ENCODE results near the gene CLDN22. TPM values are rescaled to one million over a fixed set of nuclear protein-coding genes. Genes with fewer than 3 reads are reported as not detected.

The CLDN22 gene
- total RNA-seq, 1 experiment from 2014 or later = not detected

DNA sequence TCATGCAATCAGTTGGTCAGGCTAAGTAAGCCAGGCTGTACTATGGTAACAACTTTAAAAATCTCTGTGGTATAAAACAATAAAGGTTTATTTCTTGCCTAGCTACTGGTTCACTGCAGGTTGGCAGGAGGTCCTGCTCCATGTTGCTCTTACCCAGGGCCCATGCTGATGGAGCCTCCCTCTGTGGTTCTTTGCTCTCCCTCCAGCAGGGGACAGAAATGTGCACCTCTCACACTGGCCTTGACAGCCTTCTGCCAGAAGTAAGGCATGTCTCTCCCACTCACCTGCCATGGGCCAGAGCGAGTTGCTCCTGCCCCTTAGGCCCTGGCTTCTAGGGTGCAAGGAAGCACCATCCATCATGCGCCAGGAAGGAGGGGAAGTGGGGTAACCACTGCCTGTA is 31.1 kb downstream of the CLDN22 start:
- H3K36me3 Mint-ChIP-seq (ENCODE audit: insufficient read depth, unreplicated experiment) = peaks cover 65% of the 10 kb centered on the region
- no peaks in the 10 kb centered on the region for H3K4me1 Mint-ChIP-seq (ENCODE audit: insufficient read depth, unreplicated experiment)
- ChIA-PET CTCF (interaction anchor here (0.5 to 2.3 kb wide), 2 partner anchors 27 to 1264 kb away, joined by 3 to 7 read pairs; no protein-coding TSS in a partner anchor), POLR2A (no interaction called here)
- no peaks in the 10 kb centered on the region for H3K27me3 Mint-ChIP-seq (ENCODE audit: insufficient read depth, unreplicated experiment)
- intact Hi-C loops (cut with micrococcal nuclease) = no loop called here
- DNase-seq (ENCODE audit: unreplicated experiment) = peak; percentile 1
- H3K27ac Mint-ChIP-seq (ENCODE audit: low read depth, unreplicated experiment) = no peak overlapping the region
- H3K9me3 Mint-ChIP-seq (ENCODE audit: unreplicated experiment) = no peaks in the 10 kb centered on the region
- TF ChIP-seq, protein P1, sequence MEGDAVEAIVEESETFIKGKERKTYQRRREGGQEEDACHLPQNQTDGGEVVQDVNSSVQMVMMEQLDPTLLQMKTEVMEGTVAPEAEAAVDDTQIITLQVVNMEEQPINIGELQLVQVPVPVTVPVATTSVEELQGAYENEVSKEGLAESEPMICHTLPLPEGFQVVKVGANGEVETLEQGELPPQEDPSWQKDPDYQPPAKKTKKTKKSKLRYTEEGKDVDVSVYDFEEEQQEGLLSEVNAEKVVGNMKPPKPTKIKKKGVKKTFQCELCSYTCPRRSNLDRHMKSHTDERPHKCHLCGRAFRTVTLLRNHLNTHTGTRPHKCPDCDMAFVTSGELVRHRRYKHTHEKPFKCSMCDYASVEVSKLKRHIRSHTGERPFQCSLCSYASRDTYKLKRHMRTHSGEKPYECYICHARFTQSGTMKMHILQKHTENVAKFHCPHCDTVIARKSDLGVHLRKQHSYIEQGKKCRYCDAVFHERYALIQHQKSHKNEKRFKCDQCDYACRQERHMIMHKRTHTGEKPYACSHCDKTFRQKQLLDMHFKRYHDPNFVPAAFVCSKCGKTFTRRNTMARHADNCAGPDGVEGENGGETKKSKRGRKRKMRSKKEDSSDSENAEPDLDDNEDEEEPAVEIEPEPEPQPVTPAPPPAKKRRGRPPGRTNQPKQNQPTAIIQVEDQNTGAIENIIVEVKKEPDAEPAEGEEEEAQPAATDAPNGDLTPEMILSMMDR (IDR thresholded peaks at IDR 0.05; ENCODE audit: unreplicated experiment) = no peak
- no peak overlapping the region for H3K4me3 Mint-ChIP-seq (ENCODE audit: unreplicated experiment)
- BruUV-seq (replicated peaks) = no TSS peak

DNA sequence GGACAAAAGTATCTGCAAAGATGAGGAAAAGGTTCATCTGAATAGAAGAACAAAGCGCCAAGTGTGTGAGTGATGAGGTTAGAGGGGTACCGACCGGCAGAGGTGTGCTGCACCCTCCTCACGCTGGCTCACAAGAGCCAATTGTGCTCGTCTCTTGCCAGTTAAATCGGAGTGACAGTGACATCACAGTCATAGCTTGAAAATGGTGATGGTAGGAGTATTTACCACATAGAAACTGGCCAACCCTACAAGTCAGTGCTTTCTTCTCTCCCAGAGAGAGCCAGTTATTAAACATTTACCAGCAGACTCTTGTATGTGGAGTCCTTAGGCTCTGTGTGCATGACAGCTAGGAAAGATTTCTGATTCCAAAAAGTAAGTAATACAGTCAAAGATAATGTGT is 32.4 kb downstream of the CLDN22 start:
- H3K27me3 Mint-ChIP-seq (ENCODE audit: insufficient read depth, unreplicated experiment) = no peaks in the 10 kb centered on the region
- intact Hi-C loops (cut with micrococcal nuclease) = no loop called here
- no TSS peak for BruUV-seq (replicated peaks)
- no peaks in the 10 kb centered on the region for H3K9me3 Mint-ChIP-seq (ENCODE audit: unreplicated experiment)
- ChIA-PET CTCF (interaction anchor here (0.7 kb wide), 1 partner anchor 836 kb away, joined by 3 read pairs; no protein-coding TSS in a partner anchor), POLR2A (no interaction called here)
- H3K4me3 Mint-ChIP-seq (ENCODE audit: unreplicated experiment) = no peak overlapping the region
- peaks cover 70% of the 10 kb centered on the region for H3K36me3 Mint-ChIP-seq (ENCODE audit: insufficient read depth, unreplicated experiment)
- DNase-seq (ENCODE audit: unreplicated experiment) = no peak
- TF ChIP-seq, protein P1 (IDR thresholded peaks at IDR 0.05; ENCODE audit: unreplicated experiment) = no peak
- no peak overlapping the region for H3K27ac Mint-ChIP-seq (ENCODE audit: low read depth, unreplicated experiment)
- no peaks in the 10 kb centered on the region for H3K4me1 Mint-ChIP-seq (ENCODE audit: insufficient read depth, unreplicated experiment)

DNA sequence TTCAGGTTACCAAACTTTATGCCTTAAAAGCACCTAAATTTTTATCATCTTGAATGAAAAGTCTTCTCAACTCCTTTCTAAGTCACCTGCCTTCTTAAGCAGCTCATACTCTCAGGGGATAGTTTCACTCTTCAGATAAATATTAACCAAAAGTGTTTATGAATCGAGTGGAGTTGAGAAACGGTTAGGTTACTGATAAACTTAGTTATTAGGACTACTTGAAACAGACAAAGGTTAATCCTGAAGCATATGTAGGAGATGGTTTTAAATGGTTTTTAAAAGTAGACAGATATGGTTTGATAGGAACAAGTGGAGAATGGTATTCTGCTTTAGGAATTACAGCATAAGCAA is 32.8 kb downstream of the CLDN22 start:
- Mint-ChIP-seq H3K9me3 (ENCODE audit: unreplicated experiment) (no peaks in the 10 kb centered on the region), H3K4me1 (ENCODE audit: insufficient read depth, unreplicated experiment) (no peaks in the 10 kb centered on the region), H3K27me3 (ENCODE audit: insufficient read depth, unreplicated experiment) (no peaks in the 10 kb centered on the region), H3K4me3 (ENCODE audit: unreplicated experiment) (no peak overlapping the region), H3K27ac (ENCODE audit: low read depth, unreplicated experiment) (no peak overlapping the region), H3K36me3 (ENCODE audit: insufficient read depth, unreplicated experiment) (peaks cover 70% of the 10 kb centered on the region)
- no TSS peak for BruUV-seq (replicated peaks)
- ChIA-PET CTCF (interaction anchor here (0.7 kb wide), 1 partner anchor 836 kb away, joined by 3 read pairs; no protein-coding TSS in a partner anchor), POLR2A (no interaction called here)
- no peak for DNase-seq (ENCODE audit: unreplicated experiment)
- TF ChIP-seq, protein P1 (IDR thresholded peaks at IDR 0.05; ENCODE audit: unreplicated experiment) = no peak
- intact Hi-C loops (cut with micrococcal nuclease) = no loop called here

DNA sequence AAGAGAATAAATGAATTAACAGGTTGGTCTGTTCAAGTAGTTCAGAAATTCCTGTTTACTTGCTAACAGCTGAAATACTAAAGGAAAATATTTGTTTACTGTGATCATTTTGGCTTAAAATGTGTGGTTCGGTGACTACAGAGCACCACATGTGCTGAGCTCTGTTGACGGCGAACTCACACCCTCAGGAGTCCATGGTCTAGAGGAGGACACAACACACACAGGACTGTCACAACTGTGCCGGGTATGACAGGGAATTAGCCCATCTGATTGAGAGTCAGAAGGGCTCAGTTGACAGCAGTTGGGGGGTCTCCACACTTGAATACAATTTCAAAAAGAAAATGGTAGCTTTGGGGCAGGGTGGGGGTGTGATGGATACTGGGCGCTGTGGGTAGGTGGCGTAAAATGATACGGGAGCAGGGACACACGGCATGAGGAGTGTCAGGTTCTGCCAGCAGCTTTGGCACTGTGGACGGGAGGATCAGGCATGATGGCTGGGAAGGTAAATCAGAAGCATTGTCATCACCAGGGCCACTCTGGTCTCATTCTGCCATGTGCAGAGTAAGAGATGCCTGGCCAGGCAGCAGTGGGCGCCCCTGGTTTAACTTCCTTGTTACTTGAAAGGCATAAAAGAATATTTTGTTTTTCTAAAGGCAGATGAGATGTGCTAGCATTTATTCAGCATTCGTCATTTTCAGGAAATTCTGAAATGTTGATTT is 33.3 kb downstream of the CLDN22 start:
- H3K9me3 Mint-ChIP-seq (ENCODE audit: unreplicated experiment) = no peaks in the 10 kb centered on the region
- no peaks in the 10 kb centered on the region for H3K4me1 Mint-ChIP-seq (ENCODE audit: insufficient read depth, unreplicated experiment)
- intact Hi-C loops (cut with micrococcal nuclease) = no loop called here
- BruUV-seq (replicated peaks) = no TSS peak
- peaks cover 70% of the 10 kb centered on the region for H3K36me3 Mint-ChIP-seq (ENCODE audit: insufficient read depth, unreplicated experiment)
- DNase-seq (ENCODE audit: unreplicated experiment) = no peak
- no peak overlapping the region for H3K27ac Mint-ChIP-seq (ENCODE audit: low read depth, unreplicated experiment)
- ChIA-PET POLR2A (no interaction called here), CTCF (no interaction called here)
- no peaks in the 10 kb centered on the region for H3K27me3 Mint-ChIP-seq (ENCODE audit: insufficient read depth, unreplicated experiment)
- H3K4me3 Mint-ChIP-seq (ENCODE audit: unreplicated experiment) = no peak overlapping the region
- TF ChIP-seq, protein P1 (IDR thresholded peaks at IDR 0.05; ENCODE audit: unreplicated experiment) = no peak
